Activated B cell treated with CpG ODN at 0.5 μM for 24 hours (primary cell): Measurements from ENCODE around the gene CS. TPM values are rescaled to one million over a fixed set of nuclear protein-coding genes. Genes with fewer than 3 reads are reported as not detected.
A peak's percentile ranks its signal among the peaks of the same experiment; 100 is the strongest.
"Not testable (repeated sequence)": the region's sequence is repeated elsewhere in the genome, so short reads cannot be mapped to it uniquely, and the experiment has no call there.

ENCODE experiments used
- ATAC-seq: fragments of 200-7000 bp; cut with Tn5 transposase; one replicate; pipeline ENCODE4 v1.10.0; 2021; ENCODE audit warnings: low read depth, mild to moderate bottlenecking, moderate library complexity
- CTCF ChIA-PET: fragments of 350-600 bp; sonication (Branson Sonifier 250); formaldehyde crosslinking; loops from one replicate; lab custom pipeline; 2021; ENCODE audit warnings: antibody characterized with exemption; lab: Charles Lee
- POLR2A ChIA-PET: fragments of 350-600 bp; sonication (Branson Sonifier 250); formaldehyde crosslinking; loops from one replicate; lab custom pipeline; 2021; ENCODE audit warnings: antibody characterized with exemption; lab: Charles Lee
- DNase-seq: peaks from one replicate; pipeline ENCODE4 v3.0.0; 2022
- H3K27ac Mint-ChIP-seq: one replicate; pipeline ENCODE4 v1.8.0; 2020; ENCODE audit warnings: mixed read lengths
- H3K27me3 Mint-ChIP-seq: one replicate; pipeline ENCODE4 v1.8.0; 2021; ENCODE audit warnings: mixed read lengths
- H3K36me3 Mint-ChIP-seq: one replicate; pipeline ENCODE4 v1.8.0; 2021; ENCODE audit warnings: low read depth, mixed read lengths
- H3K4me1 Mint-ChIP-seq: one replicate; pipeline ENCODE4 v1.8.0; 2021; ENCODE audit warnings: mixed read lengths
- H3K4me3 Mint-ChIP-seq: one replicate; pipeline ENCODE4 v1.8.0; 2020; ENCODE audit warnings: mild to moderate bottlenecking, mixed read lengths
- H3K9me3 Mint-ChIP-seq: one replicate; pipeline ENCODE4 v1.8.0; 2020; ENCODE audit warnings: mixed read lengths
- CTCF ChIP-seq: fragments of 200-600 bp; IDR thresholded peaks from one replicate; pipeline ENCODE4 v1.8.0; 2022; ENCODE audit warnings: antibody characterized with exemption, mild to moderate bottlenecking
- intact Hi-C: fragments of 100-400 bp; cut with micrococcal nuclease; formaldehyde crosslinking; loops from one replicate; pipeline ENCODE4 v1.15.1; 2024
- total RNA-seq: library from RNA; stranded (reverse); gene quantifications from 2 replicates; pipeline ENCODE4 v1.2.3, GENCODE V29; 2022

Gene CS
- total RNA-seq, 1 donor from 2014 or later: 233 TPM

- Mint-ChIP-seq H3K27ac (peak overlapping the region; percentile 85), H3K36me3 (peaks cover 40% of the 10 kb centered on the region), H3K4me1 (peaks cover 18% of the 10 kb centered on the region), H3K9me3 (no peaks in the 10 kb centered on the region), H3K27me3 (no peaks in the 10 kb centered on the region), H3K4me3 (peak overlapping the region; percentile 93)
- intact Hi-C loops: loop anchor here (1.0 to 2.0 kb wide), 10 partner anchors 9 to 339 kb away; partner anchors contain the start of genes ANKRD52, CS, IL23A and RNF41
- CTCF ChIA-PET: interaction anchor here (0.7 to 3.2 kb wide), 6 partner anchors 9 to 220 kb away, joined by 3 to 10 read pairs (median 4); partner anchors contain the start of gene ANKRD52
- TF ChIP-seq CTCF: no peak
- POLR2A ChIA-PET: interaction anchor here (0.5 to 2.3 kb wide), 20 partner anchors 10 to 523 kb away, joined by 3 to 25 read pairs (median 6); partner anchors contain the start of genes ANKRD52, CNPY2, CS and ESYT1
- ATAC-seq (peak; percentile 22), DNase-seq (no peak)
These were observed 32.6 kb downstream of the CS start for GRCh38 chr12:56267443-56268071.

- H3K27me3 Mint-ChIP-seq: no peaks in the 10 kb centered on the region
- peak within 1 kb of the TSS; percentile 93 for H3K4me3 Mint-ChIP-seq
- H3K9me3 Mint-ChIP-seq: no peaks in the 10 kb centered on the region
- ATAC-seq (peak; percentile 90), DNase-seq (peak; percentile 90)
- peak within 1 kb of the TSS; percentile 93 for H3K27ac Mint-ChIP-seq
- peaks cover 34% of the 10 kb centered on the region for H3K36me3 Mint-ChIP-seq
- no peak for TF ChIP-seq CTCF
- H3K4me1 Mint-ChIP-seq: peaks cover 18% of the 10 kb centered on the region
- ChIA-PET CTCF (interaction anchor here (0.6 to 3.2 kb wide), 8 partner anchors 9 to 293 kb away, joined by 3 to 10 read pairs (median 4); partner anchors contain the start of genes ANKRD52, RAB5B and SMARCC2), POLR2A (interaction anchor here (0.5 to 2.3 kb wide), 28 partner anchors 9 to 528 kb away, joined by 3 to 25 read pairs (median 4); partner anchors contain the start of genes ANKRD52, CNPY2, CS and ESYT1)
- intact Hi-C loops: loop anchor here (1.0 to 2.0 kb wide), 10 partner anchors 9 to 338 kb away; partner anchors contain the start of genes ANKRD52, CS, IL23A and RNF41
These were observed 33.3 kb downstream of the CS start, which contains the start of gene COQ10A for GRCh38 chr12:56266693-56267442. COQ10A (plus strand) TSS chr12:56266942; CDS start chr12:56267119, 177 bp downstream.

- intact Hi-C loops: loop anchor here (2.0 kb wide), 4 partner anchors 45 to 337 kb away; partner anchors contain the start of genes IL23A, RNF41 and ZC3H10
- H3K9me3 Mint-ChIP-seq: not testable (repeated sequence)
These were observed 34.0 kb downstream of the CS start for GRCh38 chr12:56266068-56266692.

GRCh38 chr12:56262955-56263354, 37.2 kb downstream of the CS start:
- intact Hi-C loops, H3K9me3 Mint-ChIP-seq, H3K36me3 Mint-ChIP-seq, POLR2A ChIA-PET, DNase-seq, ATAC-seq, H3K4me3 Mint-ChIP-seq, CTCF ChIA-PET, H3K27ac Mint-ChIP-seq, H3K27me3 Mint-ChIP-seq: not testable (repeated sequence)
- H3K4me1 Mint-ChIP-seq: peaks cover 23% of the 10 kb centered on the region

More at GRCh38 chr12:56266068-56266692, 34.0 kb downstream of the CS start:
- H3K36me3 Mint-ChIP-seq: peaks cover 28% of the 10 kb centered on the region
- H3K27me3 Mint-ChIP-seq, ATAC-seq, DNase-seq: not testable (repeated sequence)
- POLR2A ChIA-PET: interaction anchor here (0.5 to 2.3 kb wide), 20 partner anchors 9 to 527 kb away, joined by 3 to 25 read pairs (median 4); partner anchors contain the start of genes ANKRD52, CNPY2, CS and IL23A
- CTCF ChIA-PET: interaction anchor here (0.6 to 3.2 kb wide), 5 partner anchors 8 to 292 kb away, joined by 3 to 10 read pairs (median 5); partner anchors contain the start of genes ANKRD52, RAB5B and SMARCC2
- H3K4me1 Mint-ChIP-seq: peaks cover 18% of the 10 kb centered on the region
- H3K4me3 Mint-ChIP-seq: peak overlapping the region; percentile 93
- peak overlapping the region; percentile 93 for H3K27ac Mint-ChIP-seq

GRCh38 chr12:56261503-56262232, 38.5 kb downstream of the CS start:
- DNase-seq: no peak
- intact Hi-C loops: no loop called here
- Mint-ChIP-seq H3K27ac (no peak overlapping the region), H3K36me3 (peaks cover 2% of the 10 kb centered on the region), H3K4me3 (no peak overlapping the region), H3K27me3 (no peaks in the 10 kb centered on the region), H3K4me1 (peaks cover 23% of the 10 kb centered on the region), H3K9me3 (no peaks in the 10 kb centered on the region)
- POLR2A ChIA-PET: no interaction called here
- CTCF ChIA-PET: no interaction called here
- no peak for ATAC-seq
- TF ChIP-seq CTCF: no peak
